Muscle of leg (tissue), 11 donors: Measurements from ENCODE around the gene SART1. TPM values are rescaled to one million over a fixed set of nuclear protein-coding genes. Genes with fewer than 3 reads are reported as not detected.
"Not testable (repeated sequence)": the region's sequence is repeated elsewhere in the genome, so short reads cannot be mapped to it uniquely, and the experiment has no call there.

Experiments used
- DNase-seq: peaks from one replicate; pipeline ENCODE4 v3.0.0; 2013
- H3K27ac ChIP-seq: one replicate; pipeline ENCODE4 v1.5.1; 2013; ENCODE audit warnings: mild to moderate bottlenecking, low read length, control low read depth
- H3K27me3 ChIP-seq: one replicate; pipeline ENCODE4 v1.6.1; 2013; ENCODE audit warnings: low read length; ENCODE audit not compliant: control insufficient read depth, insufficient read depth
- H3K36me3 ChIP-seq: one replicate; pipeline ENCODE4 v1.6.1; 2013; ENCODE audit warnings: low read length; ENCODE audit not compliant: control insufficient read depth, insufficient read depth
- H3K4me1 ChIP-seq: one replicate; pipeline ENCODE4 v1.6.1; 2013; ENCODE audit warnings: low read length; ENCODE audit not compliant: control insufficient read depth, insufficient read depth
- H3K4me3 ChIP-seq: one replicate; pipeline ENCODE4 v1.5.1; 2013; ENCODE audit warnings: low read length, control low read depth
- H3K9me3 ChIP-seq: replicated peaks from 2 replicates; pipeline ENCODE4 v1.6.1; 2013; ENCODE audit warnings: low read depth, low read length; ENCODE audit not compliant: control insufficient read depth
- WGBS: methylation state at CpG from one replicate; pipeline ENCODE4 v1.1.5; 2013; ENCODE audit warnings: missing lambda C conversion rate; ENCODE audit not compliant: insufficient coverage; 5-methylcytosine and 5-hydroxymethylcytosine counted together
- polyA plus RNA-seq, 8 donors: library from polyadenylated mRNA; unstranded; fragments of 120-200 nt; gene quantifications; one replicate each; pipeline versions ENCODE4 v1.2.1 to v1.2.3, GENCODE V29; 2013; ENCODE audit warnings: inconsistent platforms in 1 of 8, low replicate concordance in 1 of 8; ENCODE audit not compliant: insufficient read length in 8 of 8, insufficient read depth in 1 of 8
- total RNA-seq: library from RNA; stranded (reverse); fragments of 120-200 nt; gene quantifications from one replicate; pipeline ENCODE4 v1.2.4, GENCODE V29; 2013

The SART1 gene
- total and polyA plus RNA-seq, 9 donors = 27.6 to 52.3 (median 42.8) TPM

DNA sequence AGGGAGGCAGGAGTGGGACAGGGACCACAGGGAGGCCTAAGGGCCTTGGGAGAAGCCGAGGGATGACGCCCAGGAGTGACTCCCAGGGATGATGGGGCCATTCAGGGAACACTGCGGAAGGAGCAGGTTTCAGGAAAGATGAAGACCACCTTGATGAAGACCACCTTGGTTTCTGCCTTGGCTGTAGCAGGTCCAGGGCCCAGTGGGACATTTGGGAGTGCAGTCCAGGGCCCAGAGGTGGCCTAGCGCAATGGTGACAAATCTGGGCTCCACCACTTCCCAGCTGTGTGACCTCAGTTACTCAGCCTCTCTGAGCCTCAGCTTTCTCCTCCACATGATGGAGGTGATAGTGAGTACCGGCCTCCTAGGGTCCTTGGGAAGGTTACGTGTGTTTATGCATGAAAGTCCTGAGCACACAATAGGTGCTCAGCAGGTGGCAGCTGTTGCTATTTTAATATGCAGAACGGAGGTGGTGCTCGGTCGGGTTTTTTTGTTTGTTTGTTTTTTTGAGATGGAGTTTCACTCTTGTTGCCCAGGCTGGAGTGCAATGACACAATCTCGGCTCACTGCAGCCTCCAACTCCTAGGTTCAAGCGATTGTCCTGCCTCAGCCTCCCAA, 15.5 kb upstream of the SART1 start:
- Histone ChIP-seq H3K4me1 (no peaks in the 10 kb centered on the region), H3K4me3 (no peak overlapping the region), H3K27ac (no peak overlapping the region), H3K9me3 (no peaks in the 10 kb centered on the region), H3K36me3 (no peaks in the 10 kb centered on the region), H3K27me3 (peaks cover 6% of the 10 kb centered on the region)
- DNase-seq = no peak
- 79% methylated on average over 8 of the region's 11 CpGs for WGBS

- H3K9me3 ChIP-seq = no peaks in the 10 kb centered on the region
- 80% methylated on average over 2 of the region's 4 CpGs for WGBS
- H3K4me3 ChIP-seq = no peak overlapping the region
- DNase-seq = no peak
- H3K36me3 ChIP-seq = no peaks in the 10 kb centered on the region
- H3K27ac ChIP-seq = no peak overlapping the region
- peaks cover 3% of the 10 kb centered on the region for H3K27me3 ChIP-seq
- H3K4me1 ChIP-seq = no peaks in the 10 kb centered on the region
Measured at GRCh38 chr11:65946655-65947054, 14.9 kb upstream of the SART1 start.

GRCh38 chr11:65947133-65947532, 14.4 kb upstream of the SART1 start:
- Histone ChIP-seq H3K27ac (no peak overlapping the region), H3K4me1 (no peaks in the 10 kb centered on the region), H3K36me3 (no peaks in the 10 kb centered on the region), H3K4me3 (no peak overlapping the region), H3K9me3 (no peaks in the 10 kb centered on the region), H3K27me3 (peaks cover 2% of the 10 kb centered on the region)
- 30% methylated on average over 13 of the region's 13 CpGs for WGBS
- peak; percentile 32 for DNase-seq

DNA sequence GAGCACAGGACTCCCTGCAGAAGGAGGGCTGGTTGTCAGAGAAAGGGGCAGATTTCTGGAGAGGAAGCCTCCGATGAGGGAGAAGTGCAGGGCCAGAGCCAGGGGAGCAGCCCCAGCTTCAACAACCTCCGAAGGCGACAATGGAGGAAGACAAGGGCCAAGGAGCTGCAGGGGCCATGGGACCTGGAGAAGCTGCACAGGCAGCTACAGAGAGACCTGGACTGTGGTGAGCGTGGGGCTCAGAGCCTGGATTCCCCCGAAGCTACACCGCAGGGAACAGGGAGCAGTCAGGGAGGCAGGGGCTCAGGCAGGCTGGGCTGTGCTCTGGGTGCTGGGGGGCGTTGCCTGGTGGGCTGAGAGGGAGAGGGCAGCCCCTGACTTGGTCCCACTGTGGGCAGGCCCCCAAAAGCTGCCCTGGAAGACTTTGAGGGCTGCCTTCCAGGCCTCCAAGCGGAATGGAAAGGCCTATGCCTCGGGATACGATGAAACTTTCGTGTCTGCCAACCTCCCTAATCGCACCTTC, 13.9 kb upstream of the SART1 start:
- H3K36me3 ChIP-seq = no peaks in the 10 kb centered on the region
- H3K9me3 ChIP-seq = no peaks in the 10 kb centered on the region
- no peaks in the 10 kb centered on the region for H3K27me3 ChIP-seq
- no peak overlapping the region for H3K4me3 ChIP-seq
- no peaks in the 10 kb centered on the region for H3K4me1 ChIP-seq
- 73% methylated on average over 11 of the region's 12 CpGs for WGBS
- H3K27ac ChIP-seq = no peak overlapping the region
- no peak for DNase-seq

DNA sequence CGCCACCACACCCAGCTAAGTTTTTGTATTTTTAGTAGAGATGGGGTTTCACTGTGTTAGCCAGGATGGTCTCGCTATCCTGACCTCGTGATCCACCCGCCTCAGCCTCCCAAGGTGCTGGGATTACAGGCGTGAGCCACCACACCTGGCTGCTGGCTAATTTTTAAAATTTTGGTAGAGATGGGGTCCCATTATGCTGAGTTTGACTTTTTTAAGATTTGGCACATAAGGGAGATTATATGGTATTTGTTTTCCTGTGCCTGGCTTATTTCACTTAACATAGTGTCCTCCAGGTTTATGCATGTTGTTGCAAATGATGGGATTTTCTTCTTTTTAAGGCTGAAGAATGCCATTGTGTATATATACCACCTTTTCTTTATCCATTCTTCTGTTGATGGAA, 10.8 kb upstream of the SART1 start:
- H3K9me3 ChIP-seq, H3K27me3 ChIP-seq, H3K4me3 ChIP-seq, H3K27ac ChIP-seq, H3K4me1 ChIP-seq, DNase-seq, H3K36me3 ChIP-seq: not testable (repeated sequence)
- 89% methylated on average over 4 of the region's 5 CpGs for WGBS

- H3K4me1 ChIP-seq, DNase-seq, H3K9me3 ChIP-seq, H3K27ac ChIP-seq, H3K4me3 ChIP-seq, H3K36me3 ChIP-seq, H3K27me3 ChIP-seq: not testable (repeated sequence)
- 55% methylated on average over 2 of the region's 3 CpGs for WGBS
Measured at GRCh38 chr11:65951641-65952040, 9.9 kb upstream of the SART1 start.

DNA sequence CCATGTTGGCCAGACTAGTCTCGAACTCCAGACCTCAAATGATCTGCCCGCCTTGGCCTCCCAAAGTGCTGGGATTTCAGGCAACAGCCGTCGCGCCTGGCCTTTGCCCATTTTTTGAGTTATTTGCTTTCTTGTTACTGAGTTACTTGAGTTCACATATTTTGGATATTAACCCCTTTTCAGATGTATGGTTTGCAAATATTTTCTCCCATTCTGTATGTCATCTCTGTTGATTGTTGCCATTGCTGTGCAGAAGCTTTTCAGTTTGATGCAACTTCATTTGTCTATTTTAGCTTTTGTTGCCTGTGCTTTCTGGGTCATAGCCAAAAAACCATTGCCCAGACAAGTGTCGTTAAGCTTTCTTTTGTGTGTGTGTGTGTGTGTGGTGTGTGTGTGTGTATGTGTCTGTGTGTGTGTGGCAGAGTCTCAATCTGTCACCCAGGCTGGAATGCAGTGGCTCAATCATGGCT, 9.4 kb upstream of the SART1 start:
- 57% methylated on average over 3 of the region's 6 CpGs for WGBS
- no peaks in the 10 kb centered on the region for H3K36me3 ChIP-seq
- H3K9me3 ChIP-seq = no peaks in the 10 kb centered on the region
- no peak overlapping the region for H3K27ac ChIP-seq
- H3K4me1 ChIP-seq = no peaks in the 10 kb centered on the region
- no peak overlapping the region for H3K4me3 ChIP-seq
- no peaks in the 10 kb centered on the region for H3K27me3 ChIP-seq
- no peak for DNase-seq

DNA sequence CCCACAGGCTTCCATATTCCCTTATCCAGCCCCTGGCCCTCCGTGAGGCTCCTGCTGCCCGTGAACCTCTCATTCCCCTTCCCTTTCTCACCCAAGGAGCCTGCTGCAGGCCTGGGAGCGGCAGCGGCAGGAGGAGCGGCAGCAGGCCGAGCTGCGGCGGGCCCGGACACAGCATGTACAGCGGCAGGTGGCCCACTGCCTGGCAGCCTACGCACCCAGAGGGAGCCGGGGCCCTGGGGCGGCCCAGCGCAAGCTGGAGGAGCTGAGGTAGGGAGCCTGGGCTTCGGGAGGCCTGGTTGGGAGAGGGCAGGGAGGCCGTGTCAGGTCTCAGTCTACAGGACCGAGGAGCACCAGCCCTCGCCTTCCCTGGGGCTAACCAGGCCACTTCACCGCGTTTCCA, 8.1 kb upstream of the SART1 start:
- H3K9me3 ChIP-seq = no peaks in the 10 kb centered on the region
- no peak overlapping the region for H3K27ac ChIP-seq
- 87% methylated on average over 16 of the region's 20 CpGs for WGBS
- no peak overlapping the region for H3K4me3 ChIP-seq
- H3K27me3 ChIP-seq = no peaks in the 10 kb centered on the region
- no peaks in the 10 kb centered on the region for H3K36me3 ChIP-seq
- no peaks in the 10 kb centered on the region for H3K4me1 ChIP-seq
- DNase-seq = no peak

DNA sequence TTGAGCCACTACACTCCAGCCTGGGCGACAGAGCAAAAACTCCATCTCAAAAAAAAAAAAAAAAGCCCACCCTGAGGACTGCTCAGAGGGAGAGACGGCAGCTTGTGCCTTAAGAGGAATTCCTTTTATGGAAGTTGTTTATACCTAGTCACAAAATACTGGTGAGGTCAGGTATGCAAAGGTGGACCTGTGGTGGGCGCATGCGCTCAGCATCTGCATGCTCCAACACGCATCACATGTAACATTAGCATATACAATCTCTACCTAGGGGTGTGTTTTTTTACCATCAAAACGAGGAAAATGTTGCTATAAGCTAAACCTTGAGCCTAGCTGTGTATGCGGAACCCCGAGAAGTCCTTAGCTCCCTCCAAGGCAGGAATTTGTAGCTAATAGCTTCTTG, 6.8 kb upstream of the SART1 start:
- no peaks in the 10 kb centered on the region for H3K4me1 ChIP-seq
- DNase-seq = no peak
- no peaks in the 10 kb centered on the region for H3K9me3 ChIP-seq
- H3K36me3 ChIP-seq = no peaks in the 10 kb centered on the region
- no peak overlapping the region for H3K4me3 ChIP-seq
- 69% methylated on average over 3 of the region's 8 CpGs for whole genome bisulfite sequencing
- no peaks in the 10 kb centered on the region for H3K27me3 ChIP-seq
- H3K27ac ChIP-seq = no peak overlapping the region

DNA sequence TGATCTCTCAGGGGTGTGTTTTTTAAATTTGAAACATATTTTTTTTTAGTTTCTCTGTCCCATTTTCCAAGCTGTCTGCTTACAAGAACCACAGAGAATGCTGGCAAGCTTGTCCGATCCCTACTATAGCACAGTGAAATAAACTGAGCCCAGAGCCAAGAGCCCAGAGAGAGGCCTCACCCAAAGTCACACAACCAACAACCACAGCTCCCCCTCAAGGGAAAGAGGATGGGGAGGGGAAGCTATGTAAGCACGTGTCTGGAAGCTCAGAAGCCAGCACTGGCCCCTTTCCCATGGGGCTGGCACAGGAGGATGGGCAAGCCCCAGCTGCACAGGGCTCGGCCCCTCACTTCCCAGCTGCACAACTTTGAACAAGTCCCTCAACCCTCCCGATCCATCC, 3.2 kb upstream of the SART1 start:
- Histone ChIP-seq H3K27me3 (no peaks in the 10 kb centered on the region), H3K36me3 (no peaks in the 10 kb centered on the region), H3K4me1 (peaks cover 18% of the 10 kb centered on the region), H3K9me3 (no peaks in the 10 kb centered on the region), H3K27ac (no peak overlapping the region), H3K4me3 (no peak overlapping the region)
- 29% methylated on average over 1 of the region's 4 CpGs for WGBS
- DNase-seq = no peak
